NAMALWA (cell line): ENCODE data around the gene DGCR2.
"Not testable (repeated sequence)": the region's sequence is repeated elsewhere in the genome, so short reads cannot be mapped to it uniquely, and the experiment has no call there.

Experiments
- DNase-seq: peaks from one replicate; pipeline ENCODE4 v3.0.0-alpha.2; 2015; ENCODE audit warnings: low spot score

DGCR2 gene

DNA sequence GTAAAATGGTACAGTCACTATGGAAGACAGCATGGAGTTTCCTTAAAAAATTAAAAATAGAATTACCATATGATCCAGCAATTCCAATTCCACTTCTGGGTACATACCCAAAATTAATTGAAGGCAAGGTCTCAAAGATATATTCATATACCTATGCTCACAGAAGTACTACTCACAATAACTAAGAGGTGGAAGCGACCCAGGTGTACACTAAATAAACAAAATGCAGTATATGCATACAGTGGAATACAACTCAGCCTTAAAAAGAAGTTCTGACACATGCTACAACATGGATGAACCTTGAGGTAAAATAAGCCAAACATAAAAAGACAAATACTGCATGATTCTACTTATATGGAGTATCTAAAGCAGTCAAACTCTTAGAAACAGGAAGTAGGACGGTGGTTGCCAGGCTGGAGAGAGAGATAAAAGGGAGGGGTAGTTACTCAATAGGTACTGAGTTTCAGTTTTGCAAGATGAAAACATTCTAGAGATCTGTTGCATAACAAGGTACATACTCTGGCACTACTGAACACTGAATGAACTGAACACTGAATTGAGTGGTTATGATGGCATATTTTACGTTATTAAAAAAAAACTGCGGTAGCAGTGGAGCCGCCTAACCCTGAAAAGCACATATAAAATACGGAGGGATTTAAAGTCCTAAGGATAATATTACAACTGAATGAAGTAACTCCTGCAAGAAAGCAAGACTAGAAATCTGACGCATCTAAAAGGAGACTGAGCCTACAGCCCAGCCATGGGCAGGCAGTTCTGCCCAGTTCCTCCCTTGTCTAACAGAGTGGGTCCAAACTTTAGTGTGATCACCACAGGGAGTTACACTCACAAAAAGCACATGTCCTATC is 12.8 kb downstream of the DGCR2 start:
- DNase-seq: peak; percentile 77

DNA sequence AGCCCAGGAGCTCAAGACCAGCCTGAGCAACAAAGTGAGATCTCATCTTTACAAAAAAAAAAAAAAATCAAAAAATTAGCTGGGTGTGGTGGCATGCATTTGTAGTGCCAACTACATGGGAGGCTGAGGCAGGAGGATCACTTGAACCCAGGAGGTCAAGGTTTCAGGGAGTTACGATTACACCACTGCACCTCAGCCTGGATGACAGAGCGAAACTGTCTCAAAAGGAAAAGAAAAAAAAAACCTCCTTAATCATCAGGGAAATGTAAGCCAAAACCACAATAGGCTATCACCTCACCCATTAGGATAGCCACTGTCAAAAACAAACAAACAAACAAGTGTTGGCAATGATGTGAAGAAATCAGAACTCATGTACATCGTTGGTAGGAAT is 13.4 kb downstream of the DGCR2 start:
- DNase-seq: no peak

DNA sequence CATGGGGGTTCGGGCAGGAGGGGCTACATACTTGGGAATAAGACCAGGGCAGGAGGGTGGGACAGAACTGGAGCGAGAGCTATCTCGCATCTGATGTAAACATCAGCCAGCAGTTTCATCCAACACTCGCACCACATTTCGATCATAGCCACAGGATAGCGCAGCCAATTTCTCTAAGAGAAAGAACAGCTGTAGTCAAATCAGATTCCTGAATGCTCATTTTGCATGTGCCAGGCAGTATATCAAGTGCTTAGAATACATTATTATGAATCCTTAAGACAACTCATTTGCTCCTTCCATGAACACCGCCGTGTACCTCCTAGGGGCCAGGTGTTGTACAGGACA is 14.5 kb downstream of the DGCR2 start:
- DNase-seq: no peak

DNA sequence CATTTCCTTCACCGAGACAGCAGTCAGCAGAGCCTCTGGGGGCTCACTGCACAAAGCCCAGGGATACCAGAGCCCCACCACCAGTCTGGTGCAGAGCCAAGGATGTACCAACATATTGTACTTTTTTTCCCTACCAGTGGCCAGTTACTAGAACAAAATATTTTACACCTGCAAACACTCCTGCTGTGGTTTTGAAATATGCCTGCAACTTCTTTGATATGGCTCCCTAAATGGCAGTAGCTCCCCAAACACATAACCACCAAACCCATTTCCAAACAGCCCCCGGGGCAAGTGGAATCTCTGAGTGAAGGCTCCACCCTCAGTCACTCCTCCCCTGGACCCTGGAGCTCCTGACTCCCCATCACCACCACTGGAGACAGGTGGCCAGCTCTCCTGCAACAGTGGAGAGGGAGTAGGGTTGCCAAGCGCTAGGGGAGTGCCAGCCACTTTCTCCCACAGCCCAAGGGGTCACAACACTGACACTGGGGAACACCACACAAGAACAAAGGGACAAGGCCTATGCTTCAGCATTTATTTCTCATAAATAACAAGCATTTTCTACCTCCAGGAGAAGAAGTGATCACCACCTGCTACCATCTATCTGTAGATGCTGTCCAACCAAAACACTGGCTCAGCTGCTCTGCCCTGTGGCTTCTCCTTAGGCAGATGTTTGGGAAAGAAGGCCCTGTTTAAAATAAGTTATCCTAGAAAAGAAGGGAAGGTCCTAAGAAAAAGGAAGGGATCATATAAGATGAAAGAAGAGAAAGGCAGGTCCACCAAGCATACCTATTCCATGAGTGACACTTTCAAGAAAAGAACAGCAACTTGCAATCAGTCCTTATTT is 15.1 kb downstream of the DGCR2 start:
- DNase-seq: no peak

DNA sequence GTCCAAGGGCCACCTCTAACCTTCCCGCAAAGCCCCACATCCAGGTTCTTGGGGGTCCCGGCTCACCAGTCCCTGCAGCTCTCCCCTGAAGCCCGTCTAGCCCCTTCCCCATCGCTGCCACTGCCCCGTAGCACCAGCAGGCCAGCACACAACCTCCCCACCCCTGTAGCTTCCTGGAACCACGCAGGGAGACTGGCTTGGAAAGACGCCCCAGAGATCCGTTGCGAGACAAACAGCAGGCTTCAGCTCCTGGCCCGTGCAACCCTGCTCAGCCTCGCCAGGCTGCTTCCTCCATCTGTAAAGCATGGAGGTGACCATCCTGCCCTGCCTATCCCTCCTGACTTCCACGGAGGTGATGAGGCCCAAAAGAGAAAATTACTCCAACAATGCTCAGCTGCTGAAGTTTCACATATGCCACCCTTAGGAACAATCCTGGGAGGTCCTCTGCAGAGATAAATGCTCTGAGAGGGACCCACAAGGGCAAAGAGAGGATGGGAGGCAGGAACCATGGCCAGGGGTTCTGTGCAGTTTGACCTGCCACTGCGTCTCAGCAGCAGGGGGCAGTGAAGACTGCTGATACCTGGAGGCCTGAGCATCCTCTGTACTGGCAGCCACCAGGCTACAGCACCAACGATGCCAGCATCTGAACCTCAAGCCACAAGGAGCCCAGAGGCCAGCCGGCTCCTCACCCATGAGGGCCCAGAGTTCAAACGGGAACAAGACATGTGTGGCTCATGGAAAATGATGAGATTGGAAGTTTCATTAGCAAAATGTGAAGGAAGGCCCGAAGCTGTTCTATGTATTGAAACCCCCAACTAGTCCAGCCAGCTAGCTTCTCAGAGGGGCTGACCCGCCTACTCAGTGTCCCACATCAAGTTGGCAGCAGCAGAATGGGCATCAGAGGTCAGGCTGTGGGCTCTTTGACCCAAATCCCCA is 16.1 kb downstream of the DGCR2 start:
- DNase-seq: peak; percentile 39

DNA sequence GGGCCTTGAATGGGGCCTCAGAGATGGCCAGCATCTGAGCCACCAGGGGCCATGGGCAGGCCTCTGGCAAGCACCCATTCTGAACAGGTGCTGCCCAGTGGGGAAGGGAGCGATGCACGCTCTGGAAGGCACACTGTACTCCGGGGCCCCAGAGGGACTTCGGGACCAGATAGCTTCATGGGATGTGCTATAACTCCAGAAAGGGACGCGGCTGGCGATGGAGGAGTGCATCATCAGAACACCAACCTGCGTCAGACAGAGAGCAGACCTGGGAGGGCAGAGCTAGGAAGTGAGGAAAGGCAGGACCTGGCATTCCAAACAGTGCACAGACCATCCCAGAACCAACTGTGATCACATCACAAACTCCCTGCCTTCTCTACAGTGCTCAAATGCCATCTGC is 16.8 kb downstream of the DGCR2 start:
- no peak for DNase-seq

DNA sequence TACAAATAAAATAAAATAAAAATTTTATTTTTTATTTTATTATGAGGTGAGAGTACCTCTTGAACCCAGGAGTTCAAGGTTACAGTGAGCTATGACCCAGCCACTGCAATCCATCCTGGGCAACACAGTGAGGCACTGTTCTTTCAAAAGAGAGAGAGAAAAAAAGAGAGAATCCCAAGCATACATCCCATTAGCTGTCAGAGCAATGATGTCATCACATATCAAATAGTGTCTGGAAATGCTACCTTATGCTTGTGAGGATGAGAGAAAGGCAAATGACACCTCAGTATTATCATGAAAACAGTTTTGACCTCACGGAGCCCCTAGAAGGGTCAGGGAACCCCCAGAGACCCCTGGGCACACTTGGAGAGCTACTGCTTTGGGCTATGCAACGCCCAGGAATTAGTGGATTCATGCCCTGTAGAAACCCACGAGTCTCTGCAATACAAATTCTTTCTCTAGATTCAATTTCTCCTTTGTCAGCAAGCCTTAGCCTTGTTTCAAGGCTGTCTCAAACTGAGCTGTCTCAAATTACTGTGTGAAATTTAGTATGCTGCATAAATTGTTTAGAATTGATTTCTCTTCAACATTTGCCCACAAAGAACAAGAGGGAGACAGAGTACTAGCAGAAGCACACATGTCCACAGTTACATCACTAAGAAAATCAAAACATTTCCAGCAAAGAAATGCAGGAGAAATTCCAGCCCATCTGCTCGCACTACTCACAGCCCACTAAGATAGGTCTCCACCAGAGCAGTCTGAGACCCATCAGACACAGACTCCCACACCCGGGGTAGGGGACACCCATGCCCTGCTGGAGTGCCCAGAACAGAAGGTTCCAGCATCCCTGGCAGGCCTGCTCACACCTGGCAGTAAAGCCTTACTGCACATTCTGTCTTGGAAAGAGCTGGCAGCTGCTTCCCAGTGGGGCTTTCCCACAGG is 18.1 kb downstream of the DGCR2 start:
- no peak for DNase-seq

DNA sequence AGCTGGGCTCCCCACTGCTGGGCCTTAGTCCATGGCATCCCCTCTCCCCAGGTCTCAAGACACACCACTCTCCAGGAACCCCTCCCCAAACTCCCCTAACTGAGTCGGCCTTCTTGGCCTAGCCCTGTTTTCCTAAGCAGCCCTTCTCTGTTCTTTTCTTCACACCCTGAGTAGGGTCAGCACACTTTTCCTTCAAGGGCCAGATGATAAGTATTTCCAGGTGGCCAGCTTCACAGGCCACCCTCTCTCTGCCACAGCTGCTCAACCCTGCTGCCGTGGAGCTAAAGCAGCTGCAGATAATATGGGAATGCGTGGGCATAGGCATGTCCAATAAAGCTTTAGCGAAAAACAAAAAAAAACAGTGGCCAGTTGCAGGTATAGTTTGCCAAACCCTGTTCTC is 24.1 kb downstream of the DGCR2 start:
- DNase-seq: no peak

DNA sequence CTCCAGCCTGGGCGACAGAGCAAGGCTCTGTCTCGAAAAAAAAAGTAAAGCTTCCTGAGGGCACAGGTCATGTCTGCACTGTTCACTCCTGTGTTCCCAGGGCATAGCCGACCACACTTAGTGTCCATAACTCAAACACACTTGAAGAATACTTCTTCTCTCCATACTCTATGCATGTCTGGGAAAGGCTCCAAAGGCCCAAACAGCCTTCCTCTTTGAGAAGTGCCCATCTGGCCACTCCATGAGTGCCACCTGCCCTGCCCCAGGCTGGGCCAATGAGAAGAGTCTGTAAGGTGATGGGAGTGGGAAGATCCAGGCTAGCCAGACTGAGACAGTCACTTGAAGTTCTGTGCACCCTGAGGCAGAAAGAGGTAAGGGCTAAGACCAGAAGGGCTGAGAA is 24.7 kb downstream of the DGCR2 start:
- DNase-seq: no peak

DNA sequence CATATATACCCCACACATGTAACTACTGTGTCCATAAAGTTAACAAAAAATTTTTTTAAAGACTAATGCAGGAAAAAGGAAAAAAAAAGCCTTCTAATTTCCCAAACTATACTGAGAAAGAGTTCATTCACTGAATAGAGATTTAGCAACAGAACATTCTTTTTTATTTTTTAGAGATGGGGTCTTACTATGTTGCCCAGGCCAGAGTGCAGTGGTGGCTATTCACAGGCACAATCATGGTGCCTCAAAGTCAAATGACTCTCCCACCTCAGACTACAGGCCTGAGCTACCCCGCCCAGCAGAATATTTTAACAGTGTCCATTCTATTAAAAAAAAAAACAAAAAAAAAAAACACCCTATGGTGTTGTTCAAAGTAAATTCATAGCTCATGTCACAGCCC is 25.7 kb downstream of the DGCR2 start:
- no peak for DNase-seq

DNA sequence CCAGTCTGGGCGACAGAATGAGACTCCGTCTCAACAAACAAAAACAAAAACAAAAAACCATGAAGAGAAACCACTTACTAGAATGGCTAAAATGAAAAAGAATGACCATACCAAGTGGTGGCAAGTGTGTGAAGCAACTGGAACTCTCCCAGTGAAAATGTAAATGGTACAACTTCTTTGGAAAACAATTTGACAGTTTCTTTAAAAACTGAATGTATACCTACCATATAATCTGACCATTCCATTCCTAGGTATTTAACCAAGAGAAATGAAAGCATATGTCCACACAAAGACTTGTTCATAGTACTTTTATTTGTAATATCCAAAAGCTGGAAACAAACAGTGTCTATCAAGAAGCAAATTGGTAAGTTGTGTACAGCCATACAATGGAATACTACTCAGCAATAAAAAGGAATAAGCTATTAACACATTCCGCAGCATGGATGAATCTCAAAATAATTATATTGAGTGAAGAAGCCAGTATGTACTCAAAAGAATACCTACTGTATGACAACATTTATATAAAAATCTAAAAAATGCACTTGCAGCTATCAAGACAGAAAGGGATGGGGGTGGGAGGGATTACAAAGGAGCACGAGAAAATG is 27.7 kb downstream of the DGCR2 start:
- DNase-seq: no peak

DNA sequence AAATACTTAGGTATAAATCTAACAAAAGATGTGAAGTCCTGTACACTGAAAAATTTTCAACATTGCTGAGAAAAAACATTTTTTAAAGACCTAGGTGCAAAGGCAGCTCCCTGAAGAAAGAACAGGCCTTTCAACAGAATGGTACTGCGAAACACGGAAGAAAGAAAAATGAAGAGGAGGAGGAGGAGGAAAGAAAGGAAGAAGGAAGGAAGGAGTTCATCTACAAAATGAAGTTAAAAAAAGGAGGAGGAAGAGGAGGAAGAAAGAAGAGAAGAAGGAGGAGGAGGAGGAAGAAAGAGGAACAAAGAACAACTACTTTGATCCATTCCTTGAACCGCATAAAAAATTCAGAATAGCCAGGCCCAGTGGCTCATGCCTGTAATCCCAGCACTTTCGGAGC is 29.5 kb downstream of the DGCR2 start:
- DNase-seq: no peak

DNA sequence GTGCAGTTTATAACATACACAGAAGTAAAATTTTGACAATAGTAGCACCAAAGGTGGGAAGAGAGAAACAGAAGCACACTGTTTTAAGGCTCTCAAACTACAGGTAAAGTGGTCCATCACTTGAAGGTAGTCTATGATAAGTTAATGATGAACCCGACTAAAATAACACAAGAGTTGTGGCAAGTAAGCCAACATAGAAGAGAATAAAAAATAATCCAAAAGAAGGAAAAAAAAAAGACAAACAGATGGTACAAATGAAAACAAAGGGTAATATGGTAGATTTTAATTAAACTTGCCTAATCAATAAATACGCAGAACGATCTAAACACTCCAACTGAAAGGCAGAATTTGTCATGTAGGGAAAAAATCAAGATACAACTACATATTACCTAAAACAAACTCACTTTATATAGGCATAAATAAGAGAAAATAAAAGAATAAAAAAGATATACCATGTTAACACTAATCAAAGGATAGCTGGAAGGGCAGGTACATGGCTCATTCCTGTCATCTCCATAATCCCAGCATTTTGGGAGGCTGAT is 31.6 kb downstream of the DGCR2 start:
- no peak for DNase-seq

DNA sequence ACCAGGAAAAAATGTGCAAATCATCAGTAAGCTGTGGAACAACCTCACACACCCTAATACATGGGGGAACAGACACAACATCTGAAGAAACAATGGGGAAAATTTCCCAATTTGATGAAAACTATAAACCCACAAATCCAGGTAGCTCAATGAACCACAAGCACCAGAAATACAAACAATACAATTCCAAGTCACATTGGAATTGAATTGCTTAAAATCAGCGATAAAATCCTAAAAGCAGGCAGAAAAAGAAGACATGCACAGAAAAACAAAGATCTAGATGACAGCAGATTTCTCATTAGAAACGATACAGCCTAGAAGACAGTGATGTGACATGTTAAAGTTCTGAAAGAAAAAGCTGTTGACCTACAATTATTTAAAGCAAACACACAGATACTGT is 32.0 kb downstream of the DGCR2 start:
- DNase-seq: no peak

DNA sequence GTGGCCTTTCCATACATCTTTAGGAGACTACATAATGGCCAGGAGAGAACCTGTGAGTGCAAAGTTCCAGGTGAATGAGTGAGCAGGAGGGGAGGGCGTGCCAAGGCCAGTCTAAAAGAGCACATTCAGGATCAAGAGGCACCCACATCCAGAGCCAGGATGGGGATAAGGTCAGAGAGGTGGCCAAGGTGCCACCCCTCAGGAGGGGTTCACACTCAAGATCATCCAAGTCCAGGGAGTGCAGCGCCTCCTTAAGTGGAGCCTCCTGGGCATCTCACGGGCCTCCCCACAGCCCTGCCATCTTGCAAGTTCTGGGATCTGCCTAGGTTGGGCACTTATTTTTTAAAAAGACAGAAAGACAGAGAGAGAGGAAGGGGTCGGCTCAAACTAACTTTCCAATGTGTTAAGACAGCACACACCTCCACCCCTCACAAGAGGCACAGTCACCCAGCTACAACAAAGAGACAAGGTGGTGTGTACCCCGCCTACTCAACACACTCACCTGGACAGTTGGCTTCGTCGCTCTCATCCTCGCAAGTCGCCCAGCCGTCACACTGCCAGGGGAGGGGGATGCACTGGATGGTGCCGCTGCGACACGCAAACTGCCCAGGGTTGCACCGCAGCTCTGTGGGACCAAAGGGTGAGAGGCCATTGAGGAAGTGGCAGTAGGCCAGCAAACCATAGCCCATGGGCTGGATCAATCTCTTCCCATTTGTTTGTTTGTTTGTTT is 33.2 kb downstream of the DGCR2 start:
- DNase-seq: no peak

DNA sequence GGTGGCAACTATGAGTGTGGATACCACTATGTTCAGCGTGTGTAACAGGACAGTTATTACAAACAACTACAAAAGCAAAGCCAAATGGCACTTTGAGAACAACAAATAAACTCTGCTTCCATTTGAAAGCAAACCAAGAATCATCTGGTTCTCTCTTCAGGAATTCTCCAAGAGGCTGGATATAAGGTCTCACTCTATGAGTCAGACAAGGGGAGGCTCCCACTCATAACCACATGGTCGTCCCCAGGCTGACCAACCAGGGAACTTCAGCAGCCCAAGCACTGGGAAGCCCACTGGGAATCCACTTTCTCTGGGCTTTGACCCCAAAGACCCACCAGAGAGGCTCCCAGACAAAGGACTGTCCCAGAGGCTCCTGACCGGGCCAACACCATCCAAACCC is 35.3 kb downstream of the DGCR2 start:
- no peak for DNase-seq

DNA sequence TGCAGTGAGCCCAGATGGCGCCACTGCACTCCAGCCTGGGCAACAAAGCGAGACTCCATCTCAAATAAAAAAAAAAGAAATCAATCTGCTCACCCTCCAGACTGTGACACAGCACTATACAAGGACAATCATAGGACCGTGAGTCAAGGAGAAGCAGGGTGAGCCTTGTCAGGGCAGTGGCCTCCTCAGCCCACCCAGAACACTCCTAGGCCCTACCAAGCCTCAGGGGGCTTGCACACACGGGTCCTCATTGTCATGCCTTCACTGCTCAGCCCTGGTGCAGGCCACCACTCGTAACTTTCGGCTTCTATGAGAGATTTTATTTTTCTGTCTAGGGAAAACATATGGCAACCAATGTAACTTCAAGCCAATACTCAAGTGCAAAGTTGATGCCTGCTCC is 35.8 kb downstream of the DGCR2 start:
- peak; percentile 16 for DNase-seq

DNA sequence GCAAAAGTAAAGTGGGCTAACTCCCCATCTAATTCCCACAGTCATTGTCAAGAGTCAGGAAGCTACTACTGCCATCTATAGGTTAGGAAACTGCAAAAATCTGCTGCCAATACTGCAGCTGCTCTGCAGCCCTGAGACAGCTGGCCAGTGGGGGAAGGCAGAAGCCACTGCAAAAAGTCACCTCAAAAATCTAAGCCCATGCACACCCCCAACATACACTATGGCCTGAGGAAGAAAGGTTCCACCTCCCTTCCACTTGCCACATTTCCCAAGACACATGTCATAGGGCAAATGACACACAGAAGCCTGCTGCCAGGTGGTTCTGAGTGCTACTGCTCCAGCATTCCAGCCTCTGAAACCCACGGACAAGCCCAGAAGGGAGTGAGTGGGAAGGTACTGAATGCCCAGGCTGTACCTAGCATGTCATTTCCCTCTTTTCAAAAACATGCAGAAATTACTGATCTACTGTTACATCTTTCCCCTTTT is 36.9 kb downstream of the DGCR2 start:
- DNase-seq: peak; percentile 51

DNA sequence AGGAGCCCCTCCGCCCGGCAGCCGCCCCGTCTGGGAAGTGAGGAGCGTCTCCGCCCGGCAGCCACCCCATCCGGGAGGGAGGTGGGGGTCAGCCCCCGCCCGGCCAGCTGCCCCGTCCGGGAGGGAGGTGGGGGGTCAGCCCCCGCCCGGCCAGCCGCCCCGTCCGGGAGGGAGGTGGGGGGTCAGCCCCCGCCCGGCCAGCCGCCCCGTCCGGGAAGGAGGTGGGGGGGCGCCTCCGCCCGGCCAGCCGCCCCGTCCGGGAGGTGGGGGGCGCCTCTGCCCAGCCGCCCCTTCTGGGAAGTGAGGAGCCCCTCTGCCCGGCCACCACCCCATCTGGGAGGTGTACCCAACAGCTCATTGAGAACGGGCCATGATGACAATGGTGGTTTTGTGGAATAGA is 37.6 kb downstream of the DGCR2 start:
- not testable (repeated sequence) for DNase-seq

DNA sequence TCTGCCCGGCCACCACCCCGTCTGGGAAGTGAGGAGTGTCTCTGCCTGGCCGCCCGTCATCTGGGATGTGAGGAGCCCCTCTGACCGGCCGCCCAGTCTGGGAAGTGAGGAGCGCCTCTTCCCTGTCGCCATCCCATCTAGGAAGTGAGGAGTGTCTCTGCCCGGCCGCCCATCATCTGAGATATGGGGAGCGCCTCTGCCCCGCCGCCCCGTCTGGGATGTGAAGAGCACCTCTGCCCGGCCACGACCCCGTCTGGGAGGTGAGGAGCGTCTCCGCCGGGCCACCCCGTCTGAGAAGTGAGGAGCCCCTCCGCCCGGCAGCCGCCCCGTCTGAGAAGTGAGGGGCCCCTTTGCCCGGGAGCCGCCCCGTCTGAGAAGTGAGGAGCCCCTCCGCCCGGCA is 38.1 kb downstream of the DGCR2 start:
- DNase-seq: not testable (repeated sequence)
